MM.1S (cell line): ENCODE data around the gene CAPN5.

Source experiments
- EZH2 ChIP-seq: fragments of 300-600 bp; sonication (generic); optimal IDR thresholded peaks from 2 replicates; pipeline ENCODE3; 2017; ENCODE audit warnings: low read depth, mild to moderate bottlenecking, antibody characterized with exemption, low read length, mixed read lengths
- TF ChIP-seq, protein P1 (sequence below): fragments of 300-600 bp; sonication (generic); IDR thresholded peaks from 2 replicates; pipeline ENCODE4 v1.5.1; 2016; ENCODE audit warnings: antibody characterized with exemption, low read length, mixed read lengths

DNA sequence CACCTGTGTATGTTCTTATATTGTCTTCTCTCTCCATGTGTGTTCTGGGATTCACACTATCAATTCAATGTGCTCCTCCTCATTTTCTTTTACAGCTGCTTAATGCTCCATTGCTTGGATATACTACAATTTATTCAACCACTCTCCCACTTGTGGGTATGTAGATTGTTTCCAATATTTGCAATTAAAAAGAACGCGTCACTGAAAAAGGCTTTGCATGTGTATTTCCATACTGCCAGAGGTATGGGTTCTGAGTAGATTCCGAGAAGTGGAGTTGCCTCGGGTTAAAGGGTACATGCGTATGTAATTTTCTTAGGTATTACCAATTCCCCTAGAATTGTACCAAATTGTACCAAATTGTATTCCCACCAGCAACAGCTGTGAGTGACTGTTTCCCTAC is 7.0 kb upstream of the CAPN5 start:
- TF ChIP-seq, protein P1, sequence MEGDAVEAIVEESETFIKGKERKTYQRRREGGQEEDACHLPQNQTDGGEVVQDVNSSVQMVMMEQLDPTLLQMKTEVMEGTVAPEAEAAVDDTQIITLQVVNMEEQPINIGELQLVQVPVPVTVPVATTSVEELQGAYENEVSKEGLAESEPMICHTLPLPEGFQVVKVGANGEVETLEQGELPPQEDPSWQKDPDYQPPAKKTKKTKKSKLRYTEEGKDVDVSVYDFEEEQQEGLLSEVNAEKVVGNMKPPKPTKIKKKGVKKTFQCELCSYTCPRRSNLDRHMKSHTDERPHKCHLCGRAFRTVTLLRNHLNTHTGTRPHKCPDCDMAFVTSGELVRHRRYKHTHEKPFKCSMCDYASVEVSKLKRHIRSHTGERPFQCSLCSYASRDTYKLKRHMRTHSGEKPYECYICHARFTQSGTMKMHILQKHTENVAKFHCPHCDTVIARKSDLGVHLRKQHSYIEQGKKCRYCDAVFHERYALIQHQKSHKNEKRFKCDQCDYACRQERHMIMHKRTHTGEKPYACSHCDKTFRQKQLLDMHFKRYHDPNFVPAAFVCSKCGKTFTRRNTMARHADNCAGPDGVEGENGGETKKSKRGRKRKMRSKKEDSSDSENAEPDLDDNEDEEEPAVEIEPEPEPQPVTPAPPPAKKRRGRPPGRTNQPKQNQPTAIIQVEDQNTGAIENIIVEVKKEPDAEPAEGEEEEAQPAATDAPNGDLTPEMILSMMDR = no peak
- no peak for TF ChIP-seq EZH2
